Neuron (in vitro differentiated cells): ENCODE measurements around the gene CAMTA1.

Experiments used
- H2AFZ ChIP-seq: one replicate; pipeline ENCODE4 v1.6.1; 2013; ENCODE audit warnings: low read depth, mild to moderate bottlenecking, inconsistent platforms, low read length, moderate library complexity
- H3K27me3 ChIP-seq: one replicate; pipeline ENCODE4 v1.6.1; 2013; ENCODE audit warnings: low read length; ENCODE audit not compliant: insufficient read depth
- H3K36me3 ChIP-seq: one replicate; pipeline ENCODE4 v1.6.1; 2013; ENCODE audit warnings: low read length; ENCODE audit not compliant: insufficient read depth
- H3K4me1 ChIP-seq: one replicate; pipeline ENCODE4 v1.6.1; 2013; ENCODE audit warnings: low read length; ENCODE audit not compliant: insufficient read depth
- H3K4me3 ChIP-seq: 2 replicates; pipeline ENCODE4 v1.5.1; 2013; ENCODE audit warnings: mild to moderate bottlenecking, low read length, moderate library complexity
- H3K9me3 ChIP-seq: one replicate; pipeline ENCODE4 v1.6.1; 2013; ENCODE audit warnings: low read length

The CAMTA1 gene

DNA sequence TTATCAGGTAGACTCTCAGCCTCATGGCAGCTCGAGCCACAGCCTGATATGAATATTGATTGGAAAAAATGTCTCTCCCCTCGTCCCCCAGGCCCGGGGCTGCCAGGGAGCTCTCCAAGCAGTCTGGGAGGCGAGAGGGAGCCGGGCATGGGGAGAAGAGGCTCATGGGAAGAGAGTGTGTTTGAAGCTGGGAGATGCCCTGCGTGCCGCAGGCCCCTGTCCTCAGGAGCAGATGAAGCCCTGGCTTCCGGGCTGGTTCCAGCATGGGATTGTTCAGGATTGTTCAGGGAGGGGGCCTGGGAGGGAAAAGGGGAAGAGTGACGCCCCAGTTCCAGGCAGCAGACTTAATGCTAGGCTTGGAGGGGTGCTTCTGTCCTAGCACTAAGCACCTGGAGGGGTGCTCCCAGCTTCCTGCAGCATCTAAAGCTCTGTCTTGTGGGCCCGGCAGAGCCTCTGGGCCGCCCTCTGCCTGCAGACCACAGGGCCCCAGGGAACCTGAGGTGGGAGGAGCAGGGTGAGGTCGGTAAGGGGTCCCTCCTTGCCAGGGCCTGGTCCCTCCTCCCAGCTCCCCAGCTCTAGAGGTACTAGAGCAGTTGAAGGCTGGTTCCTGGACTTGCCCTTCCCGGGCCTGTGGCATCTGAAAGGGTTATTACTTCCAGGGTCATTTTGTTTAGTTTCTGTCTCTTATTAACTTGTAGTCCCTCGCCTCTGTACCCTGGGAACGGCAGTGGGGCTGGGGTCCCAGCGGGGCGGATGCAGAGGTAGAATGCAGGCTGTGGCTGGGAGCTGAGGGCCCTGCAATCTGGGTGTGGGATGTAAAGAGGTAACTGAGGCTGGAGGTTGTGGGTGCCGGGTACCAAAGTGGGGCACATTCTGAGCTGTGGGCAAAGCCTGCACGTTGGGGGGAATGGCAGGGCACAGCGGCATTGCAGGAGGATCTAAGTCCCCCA, 651.1 kb downstream of the CAMTA1 start:
- Histone ChIP-seq H2AFZ (no peak overlapping the region), H3K27me3 (no peaks in the 10 kb centered on the region), H3K36me3 (no peaks in the 10 kb centered on the region), H3K4me3 (no peak overlapping the region), H3K4me1 (no peaks in the 10 kb centered on the region), H3K9me3 (no peaks in the 10 kb centered on the region)

DNA sequence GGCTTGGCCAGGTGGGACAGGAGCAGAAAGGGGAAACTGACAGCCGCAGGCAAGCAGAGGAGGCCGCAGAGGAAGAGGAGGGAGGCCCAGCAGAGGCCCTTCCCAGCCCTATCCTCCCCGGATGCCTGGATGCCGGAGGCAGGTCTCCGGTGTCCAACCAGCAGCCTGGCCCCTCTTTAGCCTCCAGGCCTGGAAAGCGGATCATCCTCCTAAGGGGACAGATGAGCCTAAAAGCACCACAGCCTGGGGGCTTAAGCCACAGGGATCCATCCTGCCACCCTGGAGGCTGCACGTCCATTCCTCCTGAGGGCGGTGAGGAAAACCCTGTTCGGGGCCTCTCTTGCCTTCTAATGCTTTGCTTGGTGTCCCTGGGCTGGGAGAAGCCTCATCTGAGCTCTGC, 651.8 kb downstream of the CAMTA1 start:
- no peaks in the 10 kb centered on the region for H3K9me3 ChIP-seq
- H2AFZ ChIP-seq, result no peak overlapping the region
- H3K27me3 ChIP-seq, result no peaks in the 10 kb centered on the region
- H3K4me1 ChIP-seq, result no peaks in the 10 kb centered on the region
- H3K36me3 ChIP-seq, result no peaks in the 10 kb centered on the region
- H3K4me3 ChIP-seq, result no peak overlapping the region

DNA sequence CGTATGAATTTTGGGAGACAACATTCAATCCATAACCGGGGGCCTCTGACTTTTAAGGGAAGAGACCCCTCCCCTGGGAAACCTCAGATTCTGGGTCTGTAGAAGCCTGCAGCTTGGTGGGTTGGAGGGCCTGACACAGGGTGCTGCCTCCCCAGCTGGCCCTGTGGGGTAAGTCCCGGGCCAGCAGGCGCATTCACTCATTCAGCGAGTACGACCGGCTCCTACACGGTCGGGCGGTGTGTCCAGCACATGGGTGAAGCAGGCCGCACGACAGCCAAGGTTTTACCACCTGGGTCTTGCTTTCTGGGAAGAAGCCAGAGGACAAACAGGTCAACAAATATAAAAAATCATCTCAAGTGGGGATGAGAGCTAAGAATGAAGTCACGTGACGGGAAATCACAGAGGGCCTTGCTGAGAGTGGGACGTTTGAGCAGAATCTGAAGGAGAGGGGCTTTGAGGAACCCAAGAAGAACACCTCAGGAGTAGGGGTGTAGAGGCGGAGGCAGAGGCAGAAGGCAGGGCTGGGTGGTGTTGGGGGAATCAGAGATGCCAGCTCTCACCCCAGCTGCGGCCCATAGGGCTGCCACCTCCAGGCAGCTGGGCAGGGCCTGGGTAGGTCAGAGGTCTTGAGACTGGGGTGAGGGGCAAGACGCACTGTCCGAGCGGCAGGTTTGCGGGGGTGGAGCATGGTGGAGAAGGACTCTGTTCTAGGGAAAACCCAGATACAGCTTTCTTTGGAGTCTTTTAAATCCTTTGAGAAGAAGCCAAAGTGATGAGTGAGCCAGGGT, 652.5 kb downstream of the CAMTA1 start:
- no peak overlapping the region for H3K4me3 ChIP-seq
- H3K36me3 ChIP-seq, result no peaks in the 10 kb centered on the region
- no peaks in the 10 kb centered on the region for H3K27me3 ChIP-seq
- H3K4me1 ChIP-seq, result no peaks in the 10 kb centered on the region
- no peak overlapping the region for H2AFZ ChIP-seq
- no peaks in the 10 kb centered on the region for H3K9me3 ChIP-seq

DNA sequence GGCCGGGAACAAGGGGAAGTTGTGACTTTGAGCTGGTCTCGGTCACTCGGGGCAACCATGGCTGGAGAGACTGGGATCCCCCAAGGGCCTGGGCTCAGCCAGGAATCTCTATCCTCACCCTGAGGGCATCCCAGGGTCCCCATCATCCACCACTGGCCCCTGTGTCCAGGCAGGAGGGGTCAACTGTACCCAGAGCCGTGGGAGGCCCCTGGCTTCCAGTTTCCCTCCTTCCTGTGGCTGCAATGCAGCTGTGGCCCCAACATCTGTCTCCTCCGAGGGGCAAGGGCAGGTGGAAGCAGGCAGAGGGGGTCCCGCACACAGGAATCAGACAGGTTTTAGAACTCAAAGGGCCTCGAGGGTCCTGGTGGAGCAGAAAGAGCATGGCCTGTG, 653.1 kb downstream of the CAMTA1 start:
- Histone ChIP-seq H3K4me1 (no peaks in the 10 kb centered on the region), H3K4me3 (no peak overlapping the region), H2AFZ (no peak overlapping the region), H3K9me3 (no peaks in the 10 kb centered on the region), H3K27me3 (no peaks in the 10 kb centered on the region), H3K36me3 (no peaks in the 10 kb centered on the region)

DNA sequence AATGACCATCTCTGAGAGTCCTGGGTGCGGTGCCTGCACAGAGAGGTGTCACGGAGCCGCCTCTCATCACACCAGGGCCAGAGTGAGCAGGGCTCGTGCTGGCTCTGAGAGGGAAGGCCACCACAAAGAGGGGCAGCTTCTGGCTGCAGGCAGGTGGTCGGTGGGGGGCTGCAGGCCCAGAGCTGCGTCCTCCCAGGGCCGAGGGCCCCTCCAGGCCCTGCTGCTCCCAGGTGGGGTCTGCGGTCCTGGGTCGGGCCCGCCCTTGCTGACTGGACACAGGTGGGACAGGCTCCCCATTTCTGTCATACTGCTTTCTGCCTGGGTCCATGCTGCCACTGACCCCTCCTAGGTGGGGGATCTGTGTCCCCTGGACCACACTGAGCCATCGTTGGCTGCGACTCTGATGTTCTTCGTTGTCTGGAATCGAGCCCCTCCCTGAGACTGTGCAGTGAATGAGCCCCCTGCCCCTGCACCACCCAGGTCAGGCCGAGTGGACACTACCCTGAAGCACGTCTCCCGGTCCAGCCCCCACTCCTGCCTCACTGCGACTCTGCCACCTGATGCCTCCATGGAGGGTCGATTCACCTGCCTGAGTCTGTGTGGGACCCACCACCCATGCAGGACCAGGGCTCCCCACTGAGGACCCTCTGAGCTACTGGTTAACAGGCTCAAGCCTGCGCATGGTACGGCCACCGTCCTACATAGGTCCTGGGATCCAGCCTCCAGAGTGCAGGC, 653.8 kb downstream of the CAMTA1 start:
- no peak overlapping the region for H2AFZ ChIP-seq
- H3K36me3 ChIP-seq, result no peaks in the 10 kb centered on the region
- no peak overlapping the region for H3K4me3 ChIP-seq
- no peaks in the 10 kb centered on the region for H3K4me1 ChIP-seq
- no peaks in the 10 kb centered on the region for H3K9me3 ChIP-seq
- H3K27me3 ChIP-seq, result no peaks in the 10 kb centered on the region

DNA sequence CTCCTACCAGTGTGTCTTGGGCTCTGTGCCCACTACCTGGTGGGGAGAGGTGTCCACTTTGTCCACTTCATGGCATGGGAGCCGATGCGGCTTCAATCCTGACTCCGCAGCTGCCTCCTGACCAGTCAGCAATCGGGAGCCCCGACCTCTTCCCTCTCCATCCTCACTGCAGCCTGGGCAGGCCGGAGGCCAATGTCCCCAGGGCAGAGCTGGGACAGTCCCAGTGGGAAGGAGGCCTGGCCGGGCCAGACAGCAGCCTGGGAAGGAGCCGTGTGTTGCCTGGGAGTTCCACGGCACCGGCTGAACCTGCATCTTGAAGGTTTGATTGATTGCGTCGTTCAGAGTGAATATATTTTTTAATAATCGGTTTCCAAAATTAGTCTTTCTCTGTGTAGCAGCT, 654.9 kb downstream of the CAMTA1 start:
- Histone ChIP-seq H3K27me3 (peaks cover 3% of the 10 kb centered on the region), H3K4me1 (no peaks in the 10 kb centered on the region), H3K36me3 (no peaks in the 10 kb centered on the region), H3K4me3 (no peak overlapping the region), H3K9me3 (no peaks in the 10 kb centered on the region), H2AFZ (no peak overlapping the region)

DNA sequence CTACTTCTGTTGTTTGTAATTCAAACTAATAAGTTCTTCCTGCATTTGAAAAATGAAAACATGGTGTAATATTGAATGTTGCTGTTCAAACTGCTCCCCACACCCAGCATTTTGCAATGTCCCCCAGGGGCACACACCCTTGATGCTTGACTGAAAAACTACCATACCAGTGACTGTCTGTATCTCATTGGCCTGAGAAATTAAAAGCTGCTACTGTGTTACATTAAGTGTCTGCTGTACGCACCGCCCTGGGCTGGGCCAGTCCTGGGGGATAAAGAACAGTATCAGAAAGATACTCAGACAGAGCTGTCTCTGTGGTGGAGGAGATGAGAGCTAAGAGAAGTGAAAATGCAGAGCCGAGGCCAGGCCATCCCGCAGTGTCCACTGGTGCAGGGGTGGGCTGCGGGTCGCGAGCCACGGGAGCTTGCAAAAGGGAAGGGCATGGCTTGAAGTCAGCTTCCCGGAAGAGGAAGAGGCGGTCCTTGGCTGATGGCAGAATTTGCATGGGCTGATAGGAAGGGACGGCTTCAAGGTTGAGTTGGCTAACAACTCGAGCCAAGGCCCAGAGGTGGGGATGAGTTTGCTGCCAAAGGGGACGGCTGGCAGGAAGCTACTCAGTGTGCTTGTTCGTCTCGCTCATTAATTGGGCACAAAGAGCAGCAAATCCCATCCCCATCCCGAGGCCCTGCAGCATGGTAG, 656.0 kb downstream of the CAMTA1 start:
- no peaks in the 10 kb centered on the region for H3K4me1 ChIP-seq
- H3K27me3 ChIP-seq, result peaks cover 3% of the 10 kb centered on the region
- H2AFZ ChIP-seq, result no peak overlapping the region
- H3K4me3 ChIP-seq, result no peak overlapping the region
- no peaks in the 10 kb centered on the region for H3K36me3 ChIP-seq
- H3K9me3 ChIP-seq, result no peaks in the 10 kb centered on the region

DNA sequence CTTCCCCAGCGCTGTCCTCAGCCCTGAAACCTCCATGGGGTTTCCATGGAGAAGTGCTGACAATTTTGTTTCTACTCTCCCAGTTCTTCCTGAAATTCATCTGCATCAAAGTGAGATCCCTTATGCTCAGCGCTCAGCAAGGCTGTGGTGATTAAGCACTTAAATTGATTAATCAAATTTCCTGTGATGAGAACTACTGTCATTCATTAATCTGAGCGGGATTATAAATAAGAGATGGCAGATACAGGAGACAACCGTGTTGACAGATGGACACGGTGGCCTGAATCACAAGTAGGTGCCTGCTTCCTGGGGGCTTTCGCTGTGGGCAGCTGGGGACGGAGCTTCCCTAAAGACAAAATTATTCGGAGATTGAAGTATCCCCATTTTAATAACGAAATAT, 656.8 kb downstream of the CAMTA1 start:
- Histone ChIP-seq H3K27me3 (peaks cover 3% of the 10 kb centered on the region), H3K9me3 (no peaks in the 10 kb centered on the region), H3K36me3 (no peaks in the 10 kb centered on the region), H3K4me3 (no peak overlapping the region), H3K4me1 (no peaks in the 10 kb centered on the region), H2AFZ (no peak overlapping the region)

DNA sequence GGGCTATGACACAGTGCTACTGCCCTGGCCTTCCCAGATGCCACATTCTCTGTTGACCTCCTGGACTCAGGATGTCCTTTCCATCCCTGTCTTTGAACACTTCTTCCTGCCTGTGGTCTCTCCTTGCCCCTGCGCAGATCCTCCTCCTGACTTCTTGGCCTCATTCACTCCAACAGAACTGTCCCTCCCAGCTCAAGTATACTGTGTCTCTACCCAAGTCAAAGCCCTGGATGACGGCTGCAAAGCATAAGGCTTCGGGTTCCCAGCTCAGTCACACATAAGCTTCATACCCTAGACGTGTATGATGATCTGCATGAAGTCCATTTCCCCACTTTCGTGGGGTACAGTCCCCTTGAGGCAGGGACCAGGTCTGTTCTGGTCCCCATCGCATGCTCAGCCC, 657.7 kb downstream of the CAMTA1 start:
- Histone ChIP-seq H3K27me3 (peaks cover 3% of the 10 kb centered on the region), H2AFZ (no peak overlapping the region), H3K4me1 (no peaks in the 10 kb centered on the region), H3K4me3 (no peak overlapping the region), H3K9me3 (no peaks in the 10 kb centered on the region), H3K36me3 (no peaks in the 10 kb centered on the region)

DNA sequence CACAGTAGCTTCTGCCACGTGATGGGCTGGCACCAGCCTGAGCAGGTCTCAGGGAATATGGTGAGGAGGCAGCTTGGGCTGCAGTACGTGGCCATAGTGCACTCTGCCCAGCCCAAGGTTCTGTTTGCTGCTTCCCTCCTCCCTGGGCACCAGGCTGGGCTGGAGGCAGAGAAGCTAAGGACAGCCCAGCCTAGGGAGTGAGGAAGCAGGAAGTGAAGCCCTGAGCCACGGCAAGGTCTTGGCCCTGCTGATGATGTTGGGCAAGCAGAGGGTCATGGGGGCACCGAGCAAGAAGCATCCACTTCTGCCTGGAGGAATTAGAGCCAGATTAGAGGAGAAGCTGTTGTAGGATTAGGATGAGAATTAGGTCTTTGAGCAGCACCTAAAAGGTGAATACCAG, 659.1 kb downstream of the CAMTA1 start:
- H2AFZ ChIP-seq, result no peak overlapping the region
- H3K9me3 ChIP-seq, result no peaks in the 10 kb centered on the region
- H3K36me3 ChIP-seq, result no peaks in the 10 kb centered on the region
- no peak overlapping the region for H3K4me3 ChIP-seq
- no peaks in the 10 kb centered on the region for H3K4me1 ChIP-seq
- H3K27me3 ChIP-seq, result peaks cover 3% of the 10 kb centered on the region

DNA sequence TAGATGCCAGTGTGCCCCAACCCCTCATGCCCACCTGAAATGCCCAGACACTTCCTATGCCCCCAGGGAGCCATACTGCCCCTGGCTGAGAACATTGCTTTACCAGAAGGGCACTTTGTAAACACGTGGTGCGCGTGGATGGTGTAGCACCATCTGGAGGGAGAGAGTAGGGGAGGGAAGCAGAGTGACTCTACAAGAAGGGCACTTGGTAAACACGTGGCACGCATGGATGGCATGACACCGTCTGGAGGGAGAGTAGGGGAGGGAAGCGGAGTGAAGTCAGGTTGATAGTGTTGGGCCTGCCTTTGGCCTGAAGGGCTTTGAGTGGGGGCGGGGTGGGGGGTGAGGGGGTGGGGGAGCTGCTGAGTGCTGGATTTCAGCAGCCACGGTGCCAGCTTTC, 661.8 kb downstream of the CAMTA1 start:
- Histone ChIP-seq H3K4me1 (no peaks in the 10 kb centered on the region), H3K36me3 (no peaks in the 10 kb centered on the region), H3K4me3 (no peak overlapping the region), H3K27me3 (peaks cover 12% of the 10 kb centered on the region), H3K9me3 (no peaks in the 10 kb centered on the region), H2AFZ (no peak overlapping the region)

DNA sequence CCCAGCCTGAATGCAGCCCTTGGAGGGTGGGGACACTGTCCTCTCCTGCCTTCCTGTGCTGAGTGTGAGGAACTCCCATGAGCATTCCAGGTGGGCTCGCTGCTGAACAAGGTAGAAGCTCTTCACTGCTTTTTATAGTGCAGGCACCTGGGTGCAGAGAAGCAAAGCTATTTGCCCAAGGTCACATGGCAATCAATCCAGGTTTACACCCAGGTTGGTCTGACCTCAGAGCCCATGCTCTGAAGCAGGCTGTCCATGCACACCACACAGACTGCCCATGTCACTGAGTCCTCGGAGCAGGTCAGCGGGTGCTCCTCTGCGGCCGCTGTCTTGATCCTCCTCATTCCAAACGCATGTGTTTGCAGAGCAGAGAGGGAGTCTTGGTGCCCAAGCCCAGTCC, 662.5 kb downstream of the CAMTA1 start:
- Histone ChIP-seq H3K9me3 (no peaks in the 10 kb centered on the region), H3K27me3 (peaks cover 12% of the 10 kb centered on the region), H3K36me3 (no peaks in the 10 kb centered on the region), H3K4me1 (no peaks in the 10 kb centered on the region), H3K4me3 (no peak overlapping the region), H2AFZ (no peak overlapping the region)
